CD8-positive, alpha-beta memory T cell (primary cell): Measurements from ENCODE around the gene CXCL8. TPM values are rescaled to one million over a fixed set of nuclear protein-coding genes. Genes with fewer than 3 reads are reported as not detected.

Experiments used
- CTCF ChIA-PET: fragments of 350-600 bp; sonication (Branson Sonifier 250); formaldehyde crosslinking; loops from one replicate; lab custom pipeline; 2021; ENCODE audit warnings: antibody characterized with exemption; lab: Charles Lee
- POLR2A ChIA-PET: fragments of 350-600 bp; sonication (Branson Sonifier 250); formaldehyde crosslinking; loops from one replicate; lab custom pipeline; 2021; ENCODE audit warnings: antibody characterized with exemption; lab: Charles Lee
- DNase-seq, 5 donors: peaks; one replicate each; pipeline versions ENCODE4 v3.0.0 to v3.0.0-alpha.2; 2020 to 2022; ENCODE audit warnings: mixed read lengths in 1 of 5
- H3K27ac ChIP-seq: one replicate; pipeline ENCODE4 v1.7.0; 2013; ENCODE audit warnings: low read depth, mild to moderate bottlenecking, low read length, moderate library complexity
- H3K27me3 ChIP-seq: 2 replicates; pipeline ENCODE4 v1.7.0; 2013; ENCODE audit warnings: low read length, mild to moderate bottlenecking; ENCODE audit not compliant: insufficient read depth, poor library complexity, severe bottlenecking
- H3K36me3 ChIP-seq: 2 replicates; pipeline ENCODE4 v1.7.0; 2013; ENCODE audit warnings: mild to moderate bottlenecking, low read length, moderate library complexity; ENCODE audit not compliant: insufficient read depth
- H3K4me1 ChIP-seq: 2 replicates; pipeline ENCODE4 v1.7.0; 2013; ENCODE audit warnings: mild to moderate bottlenecking, low read length, moderate library complexity; ENCODE audit not compliant: insufficient read depth
- H3K4me3 ChIP-seq: 2 replicates; pipeline ENCODE4 v1.7.0; 2013; ENCODE audit warnings: mild to moderate bottlenecking, low read length
- H3K9me3 ChIP-seq: 2 replicates; pipeline ENCODE4 v1.7.0; 2013; ENCODE audit warnings: mild to moderate bottlenecking, low read length
- H3K27ac Mint-ChIP-seq, 8 donors: one replicate each; pipeline ENCODE4 v1.8.0; 2020 to 2021; ENCODE audit warnings: mixed read lengths in 8 of 8, mild to moderate bottlenecking in 6 of 8, inconsistent platforms in 3 of 8, moderate library complexity in 3 of 8
- H3K27me3 Mint-ChIP-seq, 2 donors: one replicate each; pipeline ENCODE4 v1.8.0; 2020 to 2021; ENCODE audit warnings: mixed read lengths in 2 of 2, mild to moderate bottlenecking in 1 of 2, moderate library complexity in 1 of 2
- H3K36me3 Mint-ChIP-seq, 3 donors: one replicate each; pipeline ENCODE4 v1.8.0; 2020 to 2021; ENCODE audit warnings: mixed read lengths in 3 of 3, inconsistent platforms in 1 of 3, mild to moderate bottlenecking in 1 of 3
- H3K4me1 Mint-ChIP-seq, 3 donors: one replicate each; pipeline ENCODE4 v1.8.0; 2020 to 2021; ENCODE audit warnings: mixed read lengths in 3 of 3, inconsistent platforms in 1 of 3, mild to moderate bottlenecking in 1 of 3
- H3K4me3 Mint-ChIP-seq, 7 donors: one replicate each; pipeline ENCODE4 v1.8.0; 2020 to 2021; ENCODE audit warnings: mixed read lengths in 7 of 7, mild to moderate bottlenecking in 6 of 7, moderate library complexity in 4 of 7, inconsistent platforms in 2 of 7
- H3K9me3 Mint-ChIP-seq, 5 donors: one replicate each; pipeline ENCODE4 v1.8.0; 2020 to 2022; ENCODE audit warnings: mixed read lengths in 5 of 5, mild to moderate bottlenecking in 3 of 5, moderate library complexity in 2 of 5, inconsistent platforms in 1 of 5
- polyA plus RNA-seq: library from polyadenylated mRNA; unstranded; fragments of 300-500 nt; fragmentation: Illumina TruSeq; gene quantifications from one replicate; pipeline ENCODE4 v1.2.3, GENCODE V29; 2021
- total RNA-seq, 2 experiments: library from RNA; stranded (reverse); gene quantifications; one replicate each; pipeline ENCODE4 v1.2.3, GENCODE V29; 2021

The CXCL8 gene
- total and polyA plus RNA-seq, 3 experiments from 2014 or later: 0.42 to 0.51 TPM; not detected in 1

GRCh38 chr4:73741750-73742489 lies 1.6 kb downstream of the CXCL8 start:
- no peaks in the 10 kb centered on the region for H3K4me1 Mint-ChIP-seq
- Histone ChIP-seq H3K4me1 (no peaks in the 10 kb centered on the region), H3K4me3 (no peak overlapping the region), H3K36me3 (no peaks in the 10 kb centered on the region), H3K27ac (no peak overlapping the region), H3K9me3 (no peaks in the 10 kb centered on the region), H3K27me3 (no peaks in the 10 kb centered on the region)
- no peak overlapping the region for H3K27ac Mint-ChIP-seq
- DNase-seq: no peak
- ChIA-PET POLR2A (no interaction called here), CTCF (no interaction called here)
- H3K9me3 Mint-ChIP-seq: peaks cover 0 to 8% (median 5%) of the 10 kb centered on the region in 5 donors
- H3K36me3 Mint-ChIP-seq: no peaks in the 10 kb centered on the region
- no peaks in the 10 kb centered on the region for H3K27me3 Mint-ChIP-seq
- no peak overlapping the region for H3K4me3 Mint-ChIP-seq

GRCh38 chr4:73742490-73743160 lies 2.3 kb downstream of the CXCL8 start:
- Mint-ChIP-seq H3K4me1 (no peaks in the 10 kb centered on the region), H3K36me3 (no peaks in the 10 kb centered on the region), H3K27ac (no peak overlapping the region), H3K4me3 (no peak overlapping the region), H3K27me3 (no peaks in the 10 kb centered on the region), H3K9me3 (peaks cover 0 to 7% (median 3%) of the 10 kb centered on the region in 5 donors)
- Histone ChIP-seq H3K9me3 (no peaks in the 10 kb centered on the region), H3K36me3 (no peaks in the 10 kb centered on the region), H3K27ac (no peak overlapping the region), H3K4me1 (no peaks in the 10 kb centered on the region), H3K27me3 (no peaks in the 10 kb centered on the region), H3K4me3 (no peak overlapping the region)
- POLR2A ChIA-PET: no interaction called here
- CTCF ChIA-PET: no interaction called here
- DNase-seq: no peak

GRCh38 chr4:73743281-73743680 lies 2.9 kb downstream of the CXCL8 start:
- Mint-ChIP-seq H3K9me3 (peaks cover 0 to 4% (median 3%) of the 10 kb centered on the region in 5 donors), H3K27me3 (no peaks in the 10 kb centered on the region), H3K4me3 (no peak overlapping the region), H3K27ac (no peak overlapping the region), H3K4me1 (no peaks in the 10 kb centered on the region), H3K36me3 (no peaks in the 10 kb centered on the region)
- DNase-seq: no peak
- H3K4me3 ChIP-seq: no peak overlapping the region
- H3K27me3 ChIP-seq: no peaks in the 10 kb centered on the region
- H3K4me1 ChIP-seq: no peaks in the 10 kb centered on the region
- POLR2A ChIA-PET: no interaction called here
- H3K9me3 ChIP-seq: no peaks in the 10 kb centered on the region
- H3K36me3 ChIP-seq: no peaks in the 10 kb centered on the region
- no peak overlapping the region for H3K27ac ChIP-seq
- CTCF ChIA-PET: no interaction called here

GRCh38 chr4:73743795-73744194 lies 3.4 kb downstream of the CXCL8 start:
- ChIA-PET POLR2A (no interaction called here), CTCF (no interaction called here)
- Mint-ChIP-seq H3K9me3 (peaks cover 0 to 4% (median 3%) of the 10 kb centered on the region in 5 donors), H3K4me1 (no peaks in the 10 kb centered on the region), H3K27ac (no peak overlapping the region), H3K27me3 (no peaks in the 10 kb centered on the region), H3K36me3 (no peaks in the 10 kb centered on the region), H3K4me3 (no peak overlapping the region)
- Histone ChIP-seq H3K27me3 (no peaks in the 10 kb centered on the region), H3K36me3 (no peaks in the 10 kb centered on the region), H3K9me3 (no peaks in the 10 kb centered on the region), H3K4me3 (no peak overlapping the region), H3K4me1 (no peaks in the 10 kb centered on the region), H3K27ac (no peak overlapping the region)
- no peak for DNase-seq

GRCh38 chr4:73744203-73744602 lies 3.8 kb downstream of the CXCL8 start:
- Mint-ChIP-seq H3K27ac (no peak overlapping the region), H3K9me3 (peaks cover 0 to 4% (median 3%) of the 10 kb centered on the region in 5 donors), H3K36me3 (no peaks in the 10 kb centered on the region), H3K4me3 (no peak overlapping the region), H3K27me3 (no peaks in the 10 kb centered on the region), H3K4me1 (no peaks in the 10 kb centered on the region)
- Histone ChIP-seq H3K9me3 (no peaks in the 10 kb centered on the region), H3K36me3 (no peaks in the 10 kb centered on the region), H3K4me3 (no peak overlapping the region), H3K4me1 (no peaks in the 10 kb centered on the region), H3K27me3 (no peaks in the 10 kb centered on the region), H3K27ac (no peak overlapping the region)
- ChIA-PET POLR2A (no interaction called here), CTCF (no interaction called here)
- DNase-seq: no peak

GRCh38 chr4:73750730-73751129 lies 10.4 kb downstream of the CXCL8 start:
- H3K4me3 ChIP-seq: no peak overlapping the region
- Mint-ChIP-seq H3K9me3 (peaks cover 0 to 2% (median 0%) of the 10 kb centered on the region in 5 donors), H3K36me3 (no peaks in the 10 kb centered on the region), H3K4me1 (no peaks in the 10 kb centered on the region), H3K27ac (no peak overlapping the region), H3K27me3 (no peaks in the 10 kb centered on the region), H3K4me3 (no peak overlapping the region)
- H3K36me3 ChIP-seq: no peaks in the 10 kb centered on the region
- H3K27me3 ChIP-seq: no peaks in the 10 kb centered on the region
- ChIA-PET POLR2A (no interaction called here), CTCF (no interaction called here)
- DNase-seq: no peak
- H3K4me1 ChIP-seq: no peaks in the 10 kb centered on the region
- no peak overlapping the region for H3K27ac ChIP-seq
- H3K9me3 ChIP-seq: no peaks in the 10 kb centered on the region

GRCh38 chr4:73751166-73751565 lies 10.8 kb downstream of the CXCL8 start:
- H3K36me3 ChIP-seq: no peaks in the 10 kb centered on the region
- Mint-ChIP-seq H3K36me3 (no peaks in the 10 kb centered on the region), H3K9me3 (peaks cover 0 to 2% (median 0%) of the 10 kb centered on the region in 5 donors), H3K4me3 (no peak overlapping the region), H3K4me1 (no peaks in the 10 kb centered on the region), H3K27me3 (no peaks in the 10 kb centered on the region), H3K27ac (no peak overlapping the region)
- no peak overlapping the region for H3K4me3 ChIP-seq
- no peaks in the 10 kb centered on the region for H3K9me3 ChIP-seq
- H3K4me1 ChIP-seq: no peaks in the 10 kb centered on the region
- DNase-seq: no peak
- no peak overlapping the region for H3K27ac ChIP-seq
- H3K27me3 ChIP-seq: no peaks in the 10 kb centered on the region
- POLR2A ChIA-PET: no interaction called here
- CTCF ChIA-PET: no interaction called here

GRCh38 chr4:73751830-73752229 lies 11.5 kb downstream of the CXCL8 start:
- no peaks in the 10 kb centered on the region for H3K4me1 Mint-ChIP-seq
- no peak overlapping the region for H3K27ac Mint-ChIP-seq
- CTCF ChIA-PET: no interaction called here
- DNase-seq: no peak
- Histone ChIP-seq H3K27ac (no peak overlapping the region), H3K4me1 (no peaks in the 10 kb centered on the region), H3K36me3 (no peaks in the 10 kb centered on the region), H3K4me3 (no peak overlapping the region), H3K27me3 (no peaks in the 10 kb centered on the region), H3K9me3 (no peaks in the 10 kb centered on the region)
- H3K4me3 Mint-ChIP-seq: no peak overlapping the region
- POLR2A ChIA-PET: no interaction called here
- H3K36me3 Mint-ChIP-seq: no peaks in the 10 kb centered on the region
- no peaks in the 10 kb centered on the region for H3K27me3 Mint-ChIP-seq
- peaks cover 0 to 2% (median 0%) of the 10 kb centered on the region in 5 donors for H3K9me3 Mint-ChIP-seq
